A549 (cell line): ENCODE results near the gene MTHFD2L. TPM values are rescaled to one million over a fixed set of nuclear protein-coding genes. Genes with fewer than 3 reads are reported as not detected.
A peak's percentile ranks its signal among the peaks of the same experiment; 100 is the strongest.

Experiments used
- ATAC-seq, 2 experiments: fragments of 200-7000 bp in 1 of 2; fragments of >200 bp in 1 of 2; cut with Nextera tagmentation in 1 of 2; cut with Tn5 transposase in 1 of 2; 3 replicates each; pipeline versions ENCODE4 v1.8.0 to v1.9.1; 2018 to 2020; ENCODE audit warnings: mild to moderate bottlenecking in 1 of 2, moderate library complexity in 1 of 2
- CTCF ChIA-PET: fragments of 300-600 bp; sonication (Branson Sonifier 250); formaldehyde crosslinking; extraction: SDS; loops from one replicate; lab custom pipeline; 2021; ENCODE audit warnings: antibody characterized with exemption, inconsistent platforms; lab: Yijun Ruan, JAX
- POLR2A ChIA-PET: fragments of 350-600 bp; formaldehyde crosslinking; extraction: SDS; loops from one replicate; lab custom pipeline; 2021; ENCODE audit warnings: antibody characterized with exemption, inconsistent platforms; lab: Yijun Ruan, JAX
- DNase-seq, 2 experiments: peaks; one replicate each; pipeline versions ENCODE4 v3.0.0 to v3.0.0-alpha.2; 2011 to 2016; ENCODE audit warnings: low read depth in 1 of 2, low spot score in 1 of 2
- FAIRE-seq: peaks from 2 replicates; lab custom pipeline; 2011; peaks lifted over from hg19 to GRCh38; lab: Jason Lieb, UNC
- H3K27ac ChIP-seq, 2 experiments: fragments of >200 bp; sonication (Bioruptor Twin); formaldehyde crosslinking; 3 replicates each; pipeline ENCODE4 v1.5.1; 2016 to 2017
- H3K4me1 ChIP-seq: fragments of >200 bp; sonication (Bioruptor Twin); formaldehyde crosslinking; 3 replicates; pipeline ENCODE4 v1.6.1; 2016
- H3K4me2 ChIP-seq: fragments of >200 bp; sonication (Bioruptor Twin); formaldehyde crosslinking; 3 replicates; pipeline ENCODE4 v1.6.1; 2016
- H3K4me3 ChIP-seq: fragments of >200 bp; sonication (Bioruptor Twin); formaldehyde crosslinking; 3 replicates; pipeline ENCODE4 v1.5.1; 2016
- H3K9me3 ChIP-seq: fragments of >200 bp; sonication (Bioruptor Twin); formaldehyde crosslinking; 3 replicates; pipeline ENCODE4 v1.6.1; 2016
- BHLHE40 ChIP-seq: IDR thresholded peaks from 2 replicates; pipeline ENCODE4 v1.6.1; 2012; ENCODE audit warnings: low read depth, low read length, inconsistent platforms
- CBX8 ChIP-seq: fragments of 200-600 bp; sonication (generic); IDR thresholded peaks from 2 replicates; pipeline ENCODE4 v1.6.1; 2016
- CEBPB ChIP-seq, 2 experiments: fragments of >200 bp in 1 of 2; sonication (Bioruptor Twin) in 1 of 2; formaldehyde crosslinking in 1 of 2; IDR thresholded peaks; 2 replicates each; pipeline ENCODE4 v1.6.1; 2012 to 2016
- EHF ChIP-seq: fragments of 250-450 bp; sonication (Bioruptor Pico); IDR thresholded peaks from 2 replicates; pipeline ENCODE4 v1.5.0; 2020; ENCODE audit warnings: mild to moderate bottlenecking
- EHMT2 ChIP-seq: fragments of 200-600 bp; sonication (generic); IDR thresholded peaks from 2 replicates; pipeline ENCODE4 v1.6.1; 2016; ENCODE audit warnings: antibody characterized with exemption, low read depth, mild to moderate bottlenecking, moderate library complexity
- EP300 ChIP-seq, 2 experiments: fragments of >200 bp; sonication (Bioruptor Twin); formaldehyde crosslinking; IDR thresholded peaks; 2 replicates in 1 of 2; 3 replicates in 1 of 2; pipeline ENCODE4 v1.6.1; 2016 to 2017
- ESRRA ChIP-seq: fragments of 150-350 bp; IDR thresholded peaks from 2 replicates; pipeline ENCODE4 v1.6.1; 2014; ENCODE audit warnings: mild to moderate bottlenecking, low read length, borderline replicate concordance
- FOSB ChIP-seq: fragments of 250-450 bp; sonication (Bioruptor Pico); IDR thresholded peaks from 2 replicates; pipeline ENCODE4 v1.5.0; 2020; ENCODE audit warnings: mild to moderate bottlenecking, moderate library complexity
- FOSL2 ChIP-seq, 2 experiments: fragments of 450-650 bp in 1 of 2; fragments of >200 bp in 1 of 2; sonication (Bioruptor Twin) in 1 of 2; formaldehyde crosslinking; IDR thresholded peaks; 2 replicates each; pipeline versions ENCODE4 v1.5.0 to v1.6.1; 2016 to 2020; ENCODE audit warnings: mild to moderate bottlenecking in 1 of 2, moderate library complexity in 1 of 2
- FOXS1 ChIP-seq: fragments of 250-450 bp; sonication (Bioruptor Pico); IDR thresholded peaks from 2 replicates; pipeline ENCODE4 v1.5.0; 2020; ENCODE audit warnings: mild to moderate bottlenecking, moderate library complexity
- HDAC2 ChIP-seq: fragments of 200-600 bp; sonication (generic); IDR thresholded peaks from 2 replicates; pipeline ENCODE4 v1.6.1; 2016
- HEYL ChIP-seq: fragments of 250-450 bp; sonication (Bioruptor Pico); IDR thresholded peaks from 2 replicates; pipeline ENCODE4 v1.8.0; 2021; ENCODE audit warnings: mild to moderate bottlenecking, moderate library complexity
- JUN ChIP-seq, 2 experiments: fragments of >200 bp; sonication (Bioruptor Twin); formaldehyde crosslinking; IDR thresholded peaks; 2 replicates in 1 of 2; 3 replicates in 1 of 2; pipeline ENCODE4 v1.6.1; 2016 to 2017
- KDM1A ChIP-seq: fragments of 200-600 bp; sonication (generic); IDR thresholded peaks from 2 replicates; pipeline ENCODE4 v1.6.1; 2016; ENCODE audit warnings: low read depth, mild to moderate bottlenecking
- KDM5A ChIP-seq: fragments of 200-600 bp; sonication (generic); IDR thresholded peaks from 2 replicates; pipeline ENCODE4 v1.6.1; 2016; ENCODE audit warnings: antibody characterized with exemption, mild to moderate bottlenecking
- RAD21 ChIP-seq, 2 experiments: fragments of >200 bp in 1 of 2; sonication (Bioruptor Twin) in 1 of 2; formaldehyde crosslinking in 1 of 2; IDR thresholded peaks in 1 of 2; conservative IDR thresholded peaks in 1 of 2; 2 replicates in 1 of 2; 3 replicates in 1 of 2; pipeline ENCODE4 v1.6.1; 2012 to 2018; ENCODE audit warnings: inconsistent platforms in 1 of 2
- RCOR1 ChIP-seq: fragments of 150-350 bp; IDR thresholded peaks from 2 replicates; pipeline ENCODE4 v1.6.1; 2014; ENCODE audit warnings: antibody characterized with exemption, low read length, low read depth
- SMC3 ChIP-seq: fragments of >200 bp; sonication (Bioruptor Twin); formaldehyde crosslinking; IDR thresholded peaks from 3 replicates; pipeline ENCODE4 v1.6.1; 2018; ENCODE audit warnings: inconsistent platforms
- SREBF2 ChIP-seq: fragments of 450-650 bp; IDR thresholded peaks from 2 replicates; pipeline ENCODE4 v1.6.1; 2014; ENCODE audit warnings: mild to moderate bottlenecking, moderate library complexity
- TFCP2L1 ChIP-seq: fragments of 250-450 bp; sonication (Bioruptor Pico); IDR thresholded peaks from 2 replicates; pipeline ENCODE4 v1.5.0; 2021; ENCODE audit warnings: mild to moderate bottlenecking
- ZC3H11A ChIP-seq: fragments of 450-650 bp; IDR thresholded peaks from 2 replicates; pipeline ENCODE4 v1.6.1; 2014; ENCODE audit warnings: antibody characterized with exemption, mild to moderate bottlenecking
- ZSCAN20 ChIP-seq: fragments of 250-450 bp; sonication (Bioruptor Pico); IDR thresholded peaks from 2 replicates; pipeline ENCODE4 v1.8.0; 2022; ENCODE audit warnings: mild to moderate bottlenecking, moderate library complexity
- WGBS: methylation state at CpG from one replicate; pipeline ENCODE4 v1.1.6; 2017; ENCODE audit errors: missing lambda C conversion rate; 5-methylcytosine and 5-hydroxymethylcytosine counted together
- polyA plus RNA-seq, 4 experiments: library from polyadenylated mRNA; depleted of rRNA in 3 of 4; stranded (reverse); fragments of >200 nt; fragmentation: RNase III in 1 of 4; extraction: RNeasy Plus Mini Kit Qiagen cat#74134 plus additional on column Dnase treatment in 1 of 4; gene quantifications; 2 replicates in 3 of 4; 3 replicates in 1 of 4; pipeline ENCODE4 v1.2.3, GENCODE V29; 2011 to 2017
- TF ChIP-seq, protein P1 (sequence below): fragments of 450-650 bp; IDR thresholded peaks from 2 replicates; pipeline ENCODE4 v1.6.1; 2014; ENCODE audit warnings: antibody characterized with exemption
- TF ChIP-seq, protein P2 (sequence below): IDR thresholded peaks from 2 replicates; pipeline ENCODE4 v1.6.1; 2012; ENCODE audit warnings: low read depth, borderline replicate concordance
- TF ChIP-seq, protein P3 (sequence below): fragments of >200 bp; sonication (Bioruptor Twin); formaldehyde crosslinking; IDR thresholded peaks from 2 replicates; pipeline ENCODE4 v1.6.1; 2016

Gene MTHFD2L
- polyA plus RNA-seq, 2 of the 4 experiments (the other 2 are of a cell fraction): 8.5 to 19.3 TPM

DNA sequence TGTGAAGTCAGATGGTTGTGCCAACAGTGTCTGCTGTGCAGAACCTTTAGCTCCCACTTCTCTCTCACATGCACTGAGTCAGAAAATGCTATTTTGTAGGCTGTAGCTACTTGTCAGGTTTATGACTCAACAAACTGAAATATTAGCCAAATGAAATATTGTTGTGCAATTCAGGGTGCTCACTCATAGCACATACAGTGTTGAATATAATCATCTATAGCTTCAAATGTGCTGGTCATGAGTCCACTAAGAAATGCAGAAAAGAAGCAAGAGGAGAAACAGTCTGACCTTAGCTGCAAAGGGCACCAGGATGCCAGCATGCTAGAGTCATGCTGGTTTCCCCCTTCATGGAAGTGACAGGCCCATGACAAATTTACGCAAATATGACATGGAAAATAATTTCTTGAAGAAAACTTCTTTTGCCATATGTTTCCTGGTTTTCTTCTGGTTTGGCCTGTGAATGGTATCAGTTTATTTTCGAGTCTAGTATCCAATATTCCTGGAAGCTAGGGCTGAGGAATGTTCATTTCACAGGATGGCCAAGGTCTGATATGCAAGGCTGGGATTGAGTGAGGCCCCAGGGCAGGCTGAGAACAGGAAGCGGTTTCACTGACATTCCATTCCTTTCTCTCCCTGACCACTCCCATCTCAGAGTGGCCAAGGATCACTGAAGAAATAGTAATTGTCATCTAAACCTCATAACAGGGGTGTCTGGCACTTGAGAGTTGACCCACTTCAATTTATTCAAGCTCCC lies 48.6 kb upstream of the MTHFD2L start (continued):
- no peak for TF ChIP-seq BHLHE40
- TF ChIP-seq HDAC2: no peak
- TF ChIP-seq, protein P1, sequence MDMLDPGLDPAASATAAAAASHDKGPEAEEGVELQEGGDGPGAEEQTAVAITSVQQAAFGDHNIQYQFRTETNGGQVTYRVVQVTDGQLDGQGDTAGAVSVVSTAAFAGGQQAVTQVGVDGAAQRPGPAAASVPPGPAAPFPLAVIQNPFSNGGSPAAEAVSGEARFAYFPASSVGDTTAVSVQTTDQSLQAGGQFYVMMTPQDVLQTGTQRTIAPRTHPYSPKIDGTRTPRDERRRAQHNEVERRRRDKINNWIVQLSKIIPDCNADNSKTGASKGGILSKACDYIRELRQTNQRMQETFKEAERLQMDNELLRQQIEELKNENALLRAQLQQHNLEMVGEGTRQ: no peak
- TF ChIP-seq EHF (CRISPR knock-in tag): no peak
- no peak for TF ChIP-seq KDM1A
- TF ChIP-seq, protein P2, sequence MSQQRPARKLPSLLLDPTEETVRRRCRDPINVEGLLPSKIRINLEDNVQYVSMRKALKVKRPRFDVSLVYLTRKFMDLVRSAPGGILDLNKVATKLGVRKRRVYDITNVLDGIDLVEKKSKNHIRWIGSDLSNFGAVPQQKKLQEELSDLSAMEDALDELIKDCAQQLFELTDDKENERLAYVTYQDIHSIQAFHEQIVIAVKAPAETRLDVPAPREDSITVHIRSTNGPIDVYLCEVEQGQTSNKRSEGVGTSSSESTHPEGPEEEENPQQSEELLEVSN: peak; percentile 37; the same call in 1 of the 2 replicates
- TF ChIP-seq KDM5A: no peak
- no peak for TF ChIP-seq ZSCAN20 (CRISPR knock-in tag)
- no peak for TF ChIP-seq EHMT2
- no peak for TF ChIP-seq ZC3H11A
- TF ChIP-seq SREBF2: no peak
- TF ChIP-seq JUN (IDR thresholded peaks at IDR 0.05): peak; percentile 72 to 88; a peak in 3 of 5 replicates
- peak; percentile 44; the same call in 2 of the 3 replicates for TF ChIP-seq SMC3
- peak; percentile 97 to 99 for TF ChIP-seq CEBPB (IDR thresholded peaks at IDR 0.05)
- TF ChIP-seq TFCP2L1 (CRISPR knock-in tag): no peak
- TF ChIP-seq, protein P3, sequence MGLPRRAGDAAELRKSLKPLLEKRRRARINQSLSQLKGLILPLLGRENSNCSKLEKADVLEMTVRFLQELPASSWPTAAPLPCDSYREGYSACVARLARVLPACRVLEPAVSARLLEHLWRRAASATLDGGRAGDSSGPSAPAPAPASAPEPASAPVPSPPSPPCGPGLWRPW: peak; percentile 73
- peak; percentile 89 for TF ChIP-seq FOSL2 (IDR thresholded peaks at IDR 0.05)
- TF ChIP-seq FOSL2 (CRISPR knock-in tag; IDR thresholded peaks at IDR 0.05): peak; percentile 97
- TF ChIP-seq ESRRA: no peak
- TF ChIP-seq FOSB: no peak
- TF ChIP-seq HEYL (CRISPR knock-in tag): no peak; the same call in 1 of the 2 replicates
- 0 out of 2 replicates have a peak, but pooled peaks have one; percentile 42 for TF ChIP-seq FOXS1
- TF ChIP-seq RCOR1: no peak
- no peak for TF ChIP-seq CBX8
- TF ChIP-seq RAD21 (conservative IDR thresholded peaks at IDR 0.05 in 1 of 2, IDR thresholded peaks at IDR 0.05 in 1 of 2): peak in 1 of 2 experiments; percentile 26; a peak in 1 of 5 replicates

DNA sequence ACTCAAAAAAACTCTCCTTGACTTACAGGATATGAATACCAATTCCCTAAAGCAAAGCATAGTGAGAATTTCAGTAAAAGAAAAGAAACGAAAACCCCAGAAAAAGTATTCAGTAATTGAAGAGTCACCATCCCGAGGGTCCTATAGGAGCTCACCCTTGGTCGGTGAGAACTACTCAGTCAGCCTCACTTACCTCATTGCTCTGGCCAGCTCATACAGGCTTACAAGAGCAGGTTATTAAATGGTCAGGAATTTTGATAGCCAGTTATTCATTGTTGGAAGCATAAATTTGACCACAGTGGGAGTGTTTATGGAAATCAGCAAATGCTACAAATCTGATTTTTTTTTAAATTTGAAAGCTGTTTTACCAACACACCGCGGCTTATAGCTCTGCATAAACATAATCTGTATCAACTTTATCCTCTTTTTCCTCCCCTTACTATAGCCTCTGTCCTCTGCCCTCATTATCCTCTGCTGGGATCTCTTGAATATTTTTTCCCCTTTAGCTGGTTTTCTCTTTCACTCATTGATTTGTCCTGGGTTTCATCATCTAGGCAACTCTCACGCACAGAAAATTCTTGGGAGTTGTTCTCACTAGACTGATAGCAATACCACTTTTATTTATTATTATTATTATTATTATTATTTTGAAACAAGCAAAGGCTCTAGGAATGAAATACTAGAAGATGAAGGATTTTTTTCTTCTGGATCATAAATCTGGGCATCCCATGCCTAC lies 47.9 kb upstream of the MTHFD2L start:
- no peak for TF ChIP-seq ESRRA
- TF ChIP-seq FOSB: no peak
- TF ChIP-seq FOSL2 (IDR thresholded peaks at IDR 0.05): no peak
- peak; percentile 58 for TF ChIP-seq FOSL2 (CRISPR knock-in tag; IDR thresholded peaks at IDR 0.05)
- peak in 1 of 2 experiments; percentile 7; a peak in 1 of 5 replicates for TF ChIP-seq EP300 (IDR thresholded peaks at IDR 0.05)
- 1% methylated on average over 6 of the region's 6 CpGs for WGBS
- FAIRE-seq: no peak
- ChIA-PET POLR2A (interaction anchor here (0.8 to 4.0 kb wide), 11 partner anchors 11 to 370 kb away, joined by 3 to 129 read pairs (median 5); partner anchors contain the start of genes CXCL1, CXCL2, CXCL3 and CXCL5), CTCF (interaction anchor here (2.2 to 2.6 kb wide), 3 partner anchors 11 to 111 kb away, joined by 9 to 18 read pairs (median 18); partner anchors contain the start of genes CXCL2 and CXCL5)
- Histone ChIP-seq H3K27ac (peak overlapping the region; percentile 95 to 99), H3K4me1 (peaks cover 68% of the 10 kb centered on the region), H3K9me3 (peaks cover 13% of the 10 kb centered on the region; the same call in 1 of the 3 replicates), H3K4me2 (peak overlapping the region; percentile 82), H3K4me3 (no peak overlapping the region; the same call in 2 of the 3 replicates)
- ATAC-seq: peak; percentile 90 to 91
- peak; percentile 33 to 89 for DNase-seq
